Medulla oblongata (tissue), 1 donor: ENCODE data around the gene TSPAN3.

Source experiments
- DNase-seq: peaks from one replicate; pipeline ENCODE4 v3.0.0-alpha.2; 2015; ENCODE audit errors: extremely low spot score

The TSPAN3 gene

DNA sequence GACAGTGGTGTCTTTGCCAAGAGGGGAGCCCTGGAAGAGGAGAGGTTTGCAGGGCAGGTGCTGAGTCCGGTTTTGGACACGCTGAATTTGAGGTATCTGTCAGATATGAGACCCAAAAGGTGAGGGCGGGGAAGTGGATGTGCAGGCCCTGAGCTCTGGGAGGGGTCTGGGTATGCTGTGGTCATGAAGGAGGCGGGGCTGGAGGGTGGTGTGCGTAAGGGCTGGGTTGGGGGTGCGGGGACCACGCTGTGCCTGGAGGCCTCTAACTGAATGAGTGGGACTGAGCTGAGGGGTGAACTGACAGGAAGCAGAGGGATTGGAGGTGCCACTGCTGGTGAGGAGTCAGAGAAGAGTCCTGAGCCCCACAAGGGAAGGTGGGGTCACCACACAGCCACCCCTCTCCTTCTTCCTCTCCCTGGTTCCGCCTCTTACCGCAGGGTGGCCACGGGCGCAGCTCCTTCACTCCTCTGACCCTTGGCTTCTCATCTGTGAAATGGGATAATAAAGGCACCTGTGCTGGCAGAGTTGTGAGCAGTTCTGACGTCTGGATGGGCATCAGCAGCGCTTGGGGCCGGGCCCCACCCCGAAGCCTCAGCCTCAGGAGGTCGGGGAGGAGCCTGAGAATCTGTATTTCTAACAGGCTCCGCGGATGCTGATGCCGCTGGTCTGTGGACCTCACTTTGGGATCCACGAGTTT is 47.2 kb downstream of the TSPAN3 start:
- DNase-seq = no peak

GRCh38 chr15:77022646-77023575 is 48.0 kb downstream of the TSPAN3 start:
- DNase-seq = no peak

DNA sequence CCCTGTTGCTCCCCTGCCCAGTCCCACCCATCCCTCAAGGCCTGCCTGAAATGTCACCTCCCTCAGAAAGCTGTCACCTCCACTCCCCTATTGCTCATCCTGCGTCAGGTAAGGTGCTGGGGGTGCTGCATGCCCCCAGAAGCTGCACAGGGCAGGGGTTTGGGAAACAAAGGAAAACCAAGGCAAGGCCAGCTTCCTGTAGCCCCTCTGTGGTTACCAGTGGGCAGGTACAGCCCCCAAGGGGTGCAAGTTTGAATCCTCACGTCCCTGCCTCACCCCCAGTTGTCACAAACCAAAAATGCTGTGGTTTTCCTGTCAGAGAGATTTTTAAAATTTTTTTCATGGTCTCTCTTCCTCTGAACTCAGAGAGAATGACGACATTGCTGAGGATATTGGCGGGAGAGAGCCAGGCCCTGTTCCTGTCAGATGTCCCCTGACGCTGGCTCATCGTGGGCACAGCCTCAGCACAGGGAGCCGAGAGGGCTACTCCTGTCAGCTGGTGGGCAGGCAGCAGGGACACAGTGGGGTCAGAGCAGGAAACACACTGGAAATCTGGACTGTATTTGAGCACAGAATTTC is 49.0 kb downstream of the TSPAN3 start:
- DNase-seq = no peak

DNA sequence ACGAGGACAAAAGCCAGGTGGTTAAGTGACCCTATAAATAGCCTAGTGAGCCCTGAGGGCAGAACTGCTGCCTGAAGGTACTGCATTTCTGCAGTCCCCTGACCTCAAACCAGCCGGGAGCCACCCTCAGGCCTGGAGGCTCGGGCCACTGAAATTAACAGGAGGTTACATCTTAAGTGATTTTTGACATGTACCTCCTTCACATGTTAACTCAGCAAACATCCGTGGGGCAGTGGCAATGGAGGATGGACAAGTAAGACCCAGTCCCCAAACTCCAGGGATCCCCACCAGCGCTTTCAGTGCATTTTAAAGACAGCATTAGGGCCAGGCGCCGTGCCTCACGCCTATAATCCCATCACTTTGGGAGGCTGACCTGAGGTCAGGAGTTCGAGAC is 49.8 kb downstream of the TSPAN3 start:
- DNase-seq = no peak

DNA sequence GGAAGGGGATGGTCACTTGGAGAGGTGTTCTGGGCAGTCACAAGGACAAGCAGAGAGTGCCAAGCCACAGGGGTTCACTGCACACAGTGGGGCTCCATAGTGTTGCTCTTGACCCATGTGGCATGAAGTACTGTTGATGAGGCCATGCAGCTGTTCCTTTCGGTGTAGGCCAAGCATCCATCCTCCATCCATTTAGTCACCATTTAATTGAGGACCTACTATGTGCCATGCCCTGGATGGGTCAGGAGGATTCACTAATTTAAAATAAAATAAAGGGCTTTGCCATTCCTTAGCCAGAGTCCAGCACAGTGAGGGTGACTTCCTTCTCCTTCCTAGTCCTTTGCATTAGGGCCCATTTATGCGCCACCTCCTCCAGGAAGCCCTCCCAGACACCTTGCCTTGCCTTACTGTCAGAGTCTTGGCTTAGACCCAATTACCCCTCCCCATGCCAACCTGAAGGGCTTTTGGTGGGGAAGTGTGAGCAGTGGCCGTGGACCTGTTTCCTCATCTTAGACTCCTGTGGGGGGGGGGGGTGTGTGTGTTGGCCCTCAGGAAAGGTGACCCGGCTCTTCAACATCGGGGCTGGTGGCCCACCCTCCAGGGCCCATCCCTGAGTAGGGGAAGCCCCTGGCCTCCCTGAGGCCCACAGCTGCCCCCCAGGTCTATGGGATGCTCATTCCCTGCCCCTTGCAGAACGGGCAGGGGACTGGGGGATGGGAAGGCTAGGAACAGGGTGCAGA is 50.4 kb downstream of the TSPAN3 start:
- DNase-seq = no peak

- DNase-seq = no peak
Measured at GRCh38 chr15:77019521-77020331, 51.2 kb downstream of the TSPAN3 start.

DNA sequence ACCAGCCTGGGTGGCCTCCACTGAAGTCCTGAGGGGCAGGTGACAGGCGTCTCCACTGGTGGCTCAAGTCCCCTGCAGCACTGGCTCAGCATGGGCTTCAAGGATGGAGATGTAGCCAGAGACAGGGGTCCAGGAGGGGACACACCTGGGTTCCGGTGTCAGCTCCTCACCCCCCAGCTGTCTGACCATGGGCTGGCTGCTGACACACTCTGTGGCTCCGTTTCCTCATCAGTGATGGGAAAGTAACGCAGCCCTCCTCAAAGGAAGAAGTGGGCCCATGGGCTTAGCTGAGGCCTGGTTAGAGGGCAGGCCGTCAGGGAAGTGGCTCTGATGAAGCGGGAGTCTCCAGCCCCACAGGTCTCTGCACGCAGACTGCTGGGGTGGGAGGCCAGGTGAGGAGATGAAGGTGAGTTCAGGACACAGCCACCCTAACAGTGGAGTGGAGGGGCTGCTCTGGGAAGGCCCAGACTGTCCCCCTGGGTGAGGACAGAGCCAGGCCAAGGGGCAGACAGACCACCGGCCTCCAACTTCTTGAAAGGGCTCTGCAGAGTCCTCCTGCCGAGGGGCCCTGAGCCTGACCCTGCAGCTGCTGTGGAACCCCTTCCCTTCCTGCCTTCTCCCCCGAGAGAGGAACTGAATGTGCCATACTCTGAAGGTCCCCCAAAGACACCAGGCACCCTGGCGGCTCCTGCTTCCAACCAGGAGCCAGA is 52.0 kb downstream of the TSPAN3 start:
- DNase-seq = no peak

GRCh38 chr15:77017761-77018720 is 52.9 kb downstream of the TSPAN3 start:
- DNase-seq = no peak

- no peak for DNase-seq
Measured at GRCh38 chr15:77017091-77017660, 53.7 kb downstream of the TSPAN3 start.

- DNase-seq = no peak
Measured at GRCh38 chr15:77016321-77016695, 54.6 kb downstream of the TSPAN3 start.

DNA sequence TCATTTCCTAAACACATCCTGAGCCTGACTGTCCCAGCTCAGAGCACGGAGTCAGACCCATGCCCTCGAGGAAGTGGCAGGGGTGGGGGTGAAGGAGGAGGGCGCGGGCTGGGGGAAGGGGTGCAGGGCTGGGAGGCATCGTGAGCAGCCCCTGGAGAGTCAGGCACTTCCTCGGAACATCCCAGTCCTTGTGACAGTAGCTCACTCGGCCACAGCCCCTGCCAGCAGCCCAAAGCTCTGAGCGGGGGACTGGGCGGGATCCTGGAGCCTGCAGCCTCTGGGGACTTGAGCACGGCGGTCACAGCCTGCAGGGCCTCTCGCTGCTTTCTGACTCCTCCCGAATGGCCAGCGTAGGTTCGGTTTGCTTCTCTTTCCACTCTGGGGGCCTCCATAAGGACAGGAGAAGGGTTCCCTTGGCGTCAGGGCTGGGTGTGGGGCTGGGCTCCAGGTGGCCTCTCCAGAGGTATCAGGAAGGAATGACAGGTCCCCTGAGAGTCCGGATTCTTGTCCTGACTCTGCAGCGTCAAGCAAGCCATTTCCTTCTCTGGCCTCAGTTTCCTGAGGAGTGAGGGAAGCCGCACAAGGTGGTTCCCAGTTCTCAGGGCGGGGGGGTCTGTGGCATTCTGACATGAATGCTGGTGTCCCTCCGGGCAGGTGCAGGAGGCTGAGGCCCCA is 55.1 kb downstream of the TSPAN3 start:
- DNase-seq = no peak

DNA sequence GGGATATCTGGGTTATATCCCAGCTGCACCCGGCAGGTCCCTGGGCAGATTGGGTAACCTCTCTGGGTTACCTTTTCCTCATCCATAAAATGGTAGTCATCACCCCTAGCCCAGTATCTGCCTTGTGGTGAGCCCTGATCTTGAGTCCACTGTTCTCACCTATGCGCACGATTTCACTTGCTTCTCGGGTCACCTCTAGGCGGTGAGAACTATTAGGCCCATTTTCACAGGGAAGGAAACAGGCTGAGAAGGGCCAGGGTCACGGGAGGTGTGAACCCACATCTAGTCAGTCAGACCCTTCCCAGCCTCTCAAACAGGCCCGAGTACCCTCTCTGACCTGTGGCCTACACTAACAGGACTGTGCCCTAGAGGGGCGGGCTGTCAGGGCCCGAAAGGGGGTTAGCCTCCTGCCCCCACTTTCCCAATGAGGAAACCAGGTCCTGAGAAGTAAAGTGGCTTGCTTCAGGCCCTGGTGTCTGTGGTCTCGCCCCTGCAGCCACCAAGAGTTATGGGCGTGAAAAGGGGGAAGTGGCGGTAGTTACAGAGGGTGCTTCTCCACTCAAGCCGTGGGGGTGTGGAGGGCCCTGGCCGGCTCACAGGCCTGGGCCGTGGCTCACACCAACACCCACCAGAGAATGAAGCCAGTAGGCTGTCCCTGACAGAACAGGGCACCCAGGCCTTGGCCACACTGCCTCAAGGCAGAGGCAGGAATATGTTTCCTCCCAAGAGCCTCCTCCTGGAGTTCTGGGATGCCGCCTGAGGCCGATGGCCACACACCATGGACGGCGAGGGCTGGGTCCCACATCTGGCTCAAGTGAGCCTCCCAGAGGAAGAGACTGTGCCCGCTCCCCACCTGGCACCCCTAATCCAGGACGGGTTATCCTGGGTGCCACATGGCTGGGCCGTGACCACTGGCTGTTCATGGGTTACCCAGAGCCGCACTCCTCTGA is 56.5 kb downstream of the TSPAN3 start:
- DNase-seq = peak; percentile 43

GRCh38 chr15:77013776-77014131 is 57.2 kb downstream of the TSPAN3 start:
- no peak for DNase-seq

- no peak for DNase-seq
Measured at GRCh38 chr15:77012868-77013267, 58.0 kb downstream of the TSPAN3 start.

GRCh38 chr15:77012117-77012712 is 58.7 kb downstream of the TSPAN3 start:
- no peak for DNase-seq

DNA sequence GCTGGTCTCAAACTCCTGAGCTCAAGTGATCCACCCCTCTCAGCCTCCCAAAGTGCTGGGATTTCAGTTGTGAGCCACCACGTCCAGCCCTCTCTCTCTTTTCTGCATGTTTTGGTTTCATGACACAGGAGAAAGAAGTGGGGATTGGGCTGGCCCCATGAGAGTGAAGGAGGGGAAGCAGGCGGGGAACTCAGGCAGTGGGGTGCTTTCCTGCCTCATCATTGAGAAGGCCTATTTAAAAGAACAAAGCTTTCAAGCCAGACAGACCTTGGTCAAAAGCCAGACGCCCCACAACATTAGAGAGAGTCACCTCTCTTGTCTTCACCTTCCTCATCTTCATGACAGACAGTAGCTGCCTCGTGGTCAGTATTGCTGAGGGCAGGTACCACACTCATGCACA is 60.1 kb downstream of the TSPAN3 start:
- no peak for DNase-seq

- no peak for DNase-seq
Measured at GRCh38 chr15:77010312-77010686, 60.6 kb downstream of the TSPAN3 start.
